ENCODE results near the gene FGFR1OP2. TPM values are rescaled to one million over a fixed set of nuclear protein-coding genes. Genes with fewer than 3 reads are reported as not detected.

FGFR1OP2 gene
- total and polyA plus RNA-seq, 4 donors = 11.9 to 76.0 (median 27.6) TPM

- no peaks in the 10 kb centered on the region for H3K36me3 ChIP-seq (ENCODE audit: control insufficient read depth in 4 of 4, insufficient read depth in 3 of 4, low read depth in 1 of 4, low read length in 3 of 4)
- no peak overlapping the region for H3K9ac ChIP-seq (ENCODE audit: low read depth in 1 of 2, low read length in 2 of 2)
- H3K4me1 ChIP-seq (ENCODE audit: control insufficient read depth in 4 of 4, insufficient read depth in 4 of 4, low read length in 3 of 4) = peaks cover 6 to 49% (median 31%) of the 10 kb centered on the region in 4 donors
- H3K9me3 ChIP-seq (ENCODE audit: control insufficient read depth in 4 of 4, low read length in 3 of 4) = no peaks in the 10 kb centered on the region
- WGBS = 88% methylated on average over 5 of the region's 5 CpGs
- H3K27ac ChIP-seq (ENCODE audit: low read depth in 1 of 2, low read length in 2 of 2) = no peak overlapping the region
- H3K27me3 ChIP-seq (ENCODE audit: control insufficient read depth in 4 of 4, insufficient read depth in 4 of 4, low read length in 3 of 4) = no peaks in the 10 kb centered on the region
- TF ChIP-seq REST (IDR thresholded peaks at IDR 0.05) (no peak), MAX (IDR thresholded peaks at IDR 0.05) (no peak), YY1 (IDR thresholded peaks at IDR 0.05) (no peak), FOXA1 (IDR thresholded peaks at IDR 0.05) (no peak), GABPA (IDR thresholded peaks at IDR 0.05 in 1 of 2, conservative IDR thresholded peaks at IDR 0.05 in 1 of 2) (no peak), RXRA (IDR thresholded peaks at IDR 0.05) (no peak), RAD21 (IDR thresholded peaks at IDR 0.05) (no peak), TAF1 (conservative IDR thresholded peaks at IDR 0.05) (no peak), JUND (IDR thresholded peaks at IDR 0.05) (no peak), ATF3 (IDR thresholded peaks at IDR 0.05) (no peak), FOXA2 (IDR thresholded peaks at IDR 0.05) (no peak), SP1 (IDR thresholded peaks at IDR 0.05) (no peak), HNF4A (conservative IDR thresholded peaks at IDR 0.05) (no peak)
- no peak overlapping the region for H3K4me3 ChIP-seq (ENCODE audit: low read depth in 1 of 3, low read length in 3 of 3)
- no peak for DNase-seq (ENCODE audit: low spot score)
These were observed 69.8 kb downstream of the FGFR1OP2 start for GRCh38 chr12:27008081-27008480.

GRCh38 chr12:27009881-27010301 lies 71.6 kb downstream of the FGFR1OP2 start:
- TF ChIP-seq RXRA (IDR thresholded peaks at IDR 0.05) = no peak
- Histone ChIP-seq H3K27ac (ENCODE audit: low read depth in 1 of 2, low read length in 2 of 2) (no peak overlapping the region), H3K4me3 (ENCODE audit: low read depth in 1 of 3, low read length in 3 of 3) (no peak overlapping the region), H3K27me3 (ENCODE audit: control insufficient read depth in 4 of 4, insufficient read depth in 4 of 4, low read length in 3 of 4) (no peaks in the 10 kb centered on the region), H3K9ac (ENCODE audit: low read depth in 1 of 2, low read length in 2 of 2) (no peak overlapping the region), H3K4me1 (ENCODE audit: control insufficient read depth in 4 of 4, insufficient read depth in 4 of 4, low read length in 3 of 4) (peaks cover 6 to 56% (median 36%) of the 10 kb centered on the region in 4 donors), H3K36me3 (ENCODE audit: control insufficient read depth in 4 of 4, insufficient read depth in 3 of 4, low read depth in 1 of 4, low read length in 3 of 4) (no peaks in the 10 kb centered on the region), H3K9me3 (ENCODE audit: control insufficient read depth in 4 of 4, low read length in 3 of 4) (no peaks in the 10 kb centered on the region)
- 12% methylated on average over 1 of the region's 1 CpG for WGBS
- DNase-seq (ENCODE audit: low spot score) = no peak

- H3K9ac ChIP-seq (ENCODE audit: low read depth in 1 of 2, low read length in 2 of 2) = peak overlapping the region in 1 of 2 donors; percentile 91
- DNase-seq (ENCODE audit: low spot score) = no peak
- WGBS = 57% methylated on average over 14 of the region's 14 CpGs
- H3K36me3 ChIP-seq (ENCODE audit: control insufficient read depth in 4 of 4, insufficient read depth in 3 of 4, low read depth in 1 of 4, low read length in 3 of 4) = no peaks in the 10 kb centered on the region
- H3K27ac ChIP-seq (ENCODE audit: low read depth in 1 of 2, low read length in 2 of 2) = peak overlapping the region; percentile 87 to 99
- no peaks in the 10 kb centered on the region for H3K9me3 ChIP-seq (ENCODE audit: control insufficient read depth in 4 of 4, low read length in 3 of 4)
- no peaks in the 10 kb centered on the region for H3K27me3 ChIP-seq (ENCODE audit: control insufficient read depth in 4 of 4, insufficient read depth in 4 of 4, low read length in 3 of 4)
- H3K4me3 ChIP-seq (ENCODE audit: low read depth in 1 of 3, low read length in 3 of 3) = peak overlapping the region in 1 of 3 donors; percentile 97
- TF ChIP-seq RXRA (IDR thresholded peaks at IDR 0.05) = peak; percentile 34 to 38
- no peak for TF ChIP-seq RAD21 (IDR thresholded peaks at IDR 0.05)
- TF ChIP-seq FOXA2 (IDR thresholded peaks at IDR 0.05) = peak; percentile 23
- TF ChIP-seq HNF4A (conservative IDR thresholded peaks at IDR 0.05) = peak; percentile 47 to 58
- TF ChIP-seq NR2F2 (IDR thresholded peaks at IDR 0.05) = peak; percentile 20
- no peak for TF ChIP-seq CTCF (IDR thresholded peaks at IDR 0.05; ENCODE audit: low read depth, low read length, missing input control)
- TF ChIP-seq TAF1 (conservative IDR thresholded peaks at IDR 0.05) = peak; percentile 46
- peak; percentile 46 for TF ChIP-seq ZBTB33 (IDR thresholded peaks at IDR 0.05)
- TF ChIP-seq YY1 (IDR thresholded peaks at IDR 0.05) = no peak
- TF ChIP-seq SP1 (IDR thresholded peaks at IDR 0.05) = peak; percentile 71
- H3K4me1 ChIP-seq (ENCODE audit: control insufficient read depth in 4 of 4, insufficient read depth in 4 of 4, low read length in 3 of 4) = peaks cover 1 to 52% (median 31%) of the 10 kb centered on the region in 4 donors
These were observed 74.1 kb downstream of the FGFR1OP2 start for GRCh38 chr12:27012239-27012981.

Measured in liver (tissue), 9 donors.